Measurements from ENCODE around the gene ZNF561. TPM values are rescaled to one million over a fixed set of nuclear protein-coding genes. Genes with fewer than 3 reads are reported as not detected.

Gene ZNF561
- total RNA-seq, 4 donors from 2014 or later: 26.8 to 40.3 (median 35.8) TPM

DNA sequence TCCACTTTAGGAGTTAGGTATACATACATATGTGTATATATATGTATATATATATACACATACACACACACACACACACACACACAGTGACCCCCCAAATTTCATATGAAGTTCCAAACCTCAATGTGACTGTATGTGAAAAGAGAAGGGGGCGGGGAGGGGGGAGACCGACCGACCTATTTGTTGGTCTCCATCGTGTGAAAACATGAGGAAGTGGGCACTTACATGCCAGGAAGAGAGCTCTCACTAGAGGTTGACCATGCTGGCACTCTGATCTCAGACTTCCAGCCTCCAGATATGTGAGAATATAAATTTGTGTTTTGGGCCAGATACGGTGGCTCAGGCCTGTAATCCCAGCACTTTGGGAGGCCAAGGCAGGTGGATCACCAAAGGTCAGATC lies 29.3 kb upstream of the ZNF561 start:
- Histone ChIP-seq H3K27me3 (no peaks in the 10 kb centered on the region), H3K27ac (replicated peaks in 1 of 4) (no peak overlapping the region), H3K36me3 (peaks cover 47 to 86% (median 68%) of the 10 kb centered on the region in 4 donors), H3K9me3 (peaks cover 3 to 26% (median 17%) of the 10 kb centered on the region in 4 donors), H3K4me3 (no peak overlapping the region), H3K4me1 (no peaks in the 10 kb centered on the region)
- DNase-seq (ENCODE audit: extremely low spot score): no peak
- 84% methylated on average over 5 of the region's 5 CpGs for WGBS
- intact Hi-C loops (cut with DNase I): no loop called here
- TF ChIP-seq POLR2A (IDR thresholded peaks at IDR 0.05; ENCODE audit: low read depth) (no peak), EP300 (IDR thresholded peaks at IDR 0.05) (no peak), POLR2AphosphoS5 (IDR thresholded peaks at IDR 0.05) (no peak), CTCF (IDR thresholded peaks at IDR 0.05) (no peak)

GRCh38 chr19:9645472-9645871 lies 24.4 kb upstream of the ZNF561 start:
- H3K36me3 ChIP-seq: peaks cover 12 to 68% (median 45%) of the 10 kb centered on the region in 4 donors
- intact Hi-C loops (cut with DNase I): no loop called here
- no peaks in the 10 kb centered on the region for H3K4me1 ChIP-seq
- H3K27me3 ChIP-seq: no peaks in the 10 kb centered on the region
- no peak for DNase-seq (ENCODE audit: extremely low spot score)
- no peak for TF ChIP-seq EP300 (IDR thresholded peaks at IDR 0.05)
- TF ChIP-seq POLR2A (IDR thresholded peaks at IDR 0.05; ENCODE audit: low read depth): no peak
- TF ChIP-seq POLR2AphosphoS5 (IDR thresholded peaks at IDR 0.05): no peak
- TF ChIP-seq CTCF (IDR thresholded peaks at IDR 0.05): no peak
- H3K27ac ChIP-seq (replicated peaks in 1 of 4): no peak overlapping the region
- H3K9me3 ChIP-seq: no peaks in the 10 kb centered on the region
- H3K4me3 ChIP-seq: no peak overlapping the region
- WGBS: 93% methylated on average over 1 of the region's 1 CpG

GRCh38 chr19:9644472-9644871 lies 23.4 kb upstream of the ZNF561 start:
- Histone ChIP-seq H3K9me3 (no peaks in the 10 kb centered on the region), H3K27ac (replicated peaks in 1 of 4) (no peak overlapping the region), H3K4me3 (no peak overlapping the region), H3K4me1 (no peaks in the 10 kb centered on the region), H3K36me3 (peaks cover 12 to 64% (median 45%) of the 10 kb centered on the region in 4 donors), H3K27me3 (no peaks in the 10 kb centered on the region)
- TF ChIP-seq POLR2AphosphoS5 (IDR thresholded peaks at IDR 0.05) (no peak), CTCF (IDR thresholded peaks at IDR 0.05) (no peak), POLR2A (IDR thresholded peaks at IDR 0.05; ENCODE audit: low read depth) (no peak), EP300 (IDR thresholded peaks at IDR 0.05) (no peak)
- WGBS: 89% methylated on average over 4 of the region's 4 CpGs
- DNase-seq (ENCODE audit: extremely low spot score): no peak
- intact Hi-C loops (cut with DNase I): no loop called here

- H3K4me1 ChIP-seq: no peaks in the 10 kb centered on the region
- 93% methylated on average over 6 of the region's 6 CpGs for WGBS
- peaks cover 5 to 39% (median 33%) of the 10 kb centered on the region in 4 donors for H3K36me3 ChIP-seq
- no peak for TF ChIP-seq POLR2A (IDR thresholded peaks at IDR 0.05; ENCODE audit: low read depth)
- H3K27me3 ChIP-seq: no peaks in the 10 kb centered on the region
- no peak overlapping the region for H3K27ac ChIP-seq (replicated peaks in 1 of 4)
- no peak overlapping the region for H3K4me3 ChIP-seq
- H3K9me3 ChIP-seq: no peaks in the 10 kb centered on the region
- intact Hi-C loops (cut with DNase I): no loop called here
- DNase-seq (ENCODE audit: extremely low spot score): no peak
Observed at GRCh38 chr19:9641810-9642209, 20.8 kb upstream of the ZNF561 start.

GRCh38 chr19:9640956-9641355 lies 19.9 kb upstream of the ZNF561 start:
- Histone ChIP-seq H3K4me3 (no peak overlapping the region), H3K27me3 (no peaks in the 10 kb centered on the region), H3K27ac (replicated peaks in 1 of 4) (no peak overlapping the region), H3K9me3 (no peaks in the 10 kb centered on the region), H3K36me3 (peaks cover 0 to 43% (median 32%) of the 10 kb centered on the region in 4 donors), H3K4me1 (no peaks in the 10 kb centered on the region)
- TF ChIP-seq CTCF (IDR thresholded peaks at IDR 0.05) (no peak), EP300 (IDR thresholded peaks at IDR 0.05) (no peak), POLR2A (IDR thresholded peaks at IDR 0.05; ENCODE audit: low read depth) (no peak), POLR2AphosphoS5 (IDR thresholded peaks at IDR 0.05) (no peak)
- intact Hi-C loops (cut with DNase I): no loop called here
- 80% methylated on average over 1 of the region's 1 CpG for WGBS
- no peak for DNase-seq (ENCODE audit: extremely low spot score)
